Measurements from ENCODE around the gene SIKE1. TPM values are rescaled to one million over a fixed set of nuclear protein-coding genes. Genes with fewer than 3 reads are reported as not detected.

The SIKE1 gene
- total RNA-seq, 4 donors from 2014 or later: 29.7 to 57.4 (median 34.0) TPM

DNA sequence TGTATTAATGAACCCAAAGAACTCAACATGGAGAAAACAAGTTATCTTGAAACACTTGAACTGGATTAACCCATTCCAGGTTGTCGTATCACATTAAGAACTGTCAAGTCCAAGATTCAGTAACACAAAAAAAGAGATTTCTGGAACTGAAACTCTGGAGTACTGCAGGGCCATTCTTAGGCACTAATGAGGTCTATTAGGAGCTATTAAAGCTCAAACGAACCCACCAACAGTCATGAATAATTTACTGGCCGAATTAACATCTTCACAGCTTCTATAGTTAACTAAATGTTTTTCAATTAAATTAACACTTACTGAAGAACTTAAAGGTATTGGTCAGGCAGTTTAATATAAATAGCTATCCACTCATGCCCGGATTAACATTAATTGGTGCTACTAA, 27.3 kb downstream of the SIKE1 start:
- peaks cover 0 to 19% of the 10 kb centered on the region in 2 donors for H3K36me3 ChIP-seq

DNA sequence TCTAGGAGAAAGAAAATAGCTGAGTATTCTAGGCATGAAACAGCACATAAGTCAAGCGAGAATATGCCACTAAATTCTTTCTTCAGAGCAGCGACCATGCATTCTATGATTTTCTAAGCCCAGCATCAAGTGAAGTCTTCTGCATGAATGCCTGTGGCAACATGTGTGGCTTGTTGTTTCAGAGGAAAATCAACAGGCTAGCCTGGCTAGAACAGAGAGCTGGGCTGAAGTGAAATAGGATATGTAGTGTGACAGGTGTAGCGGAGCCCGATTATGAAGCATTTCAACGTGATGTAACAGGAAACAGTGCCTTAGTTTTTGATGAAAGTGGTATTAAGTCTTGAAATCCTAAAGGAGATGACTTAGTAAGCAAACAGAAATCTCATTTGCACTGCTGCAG, 29.7 kb downstream of the SIKE1 start:
- WGBS, 2 donors (ENCODE audit: low coverage in 1 of 2): 50 to 62% methylated on average over 4 to 5 of the region's 5 CpGs

More for the DNA sequence above, 27.3 kb downstream of the SIKE1 start:
- H3K27me3 ChIP-seq: no peaks in the 10 kb centered on the region
- ATAC-seq: no peak
- H3K27ac ChIP-seq: no peak overlapping the region
- peaks cover 29 to 89% (median 37%) of the 10 kb centered on the region in 3 donors for H3K4me1 ChIP-seq
- no peaks in the 10 kb centered on the region for H3K9me3 ChIP-seq
- no peak for TF ChIP-seq POLR2AphosphoS5 (IDR thresholded peaks at IDR 0.05)
- TF ChIP-seq POLR2A (IDR thresholded peaks at IDR 0.05): no peak
- TF ChIP-seq EP300 (IDR thresholded peaks at IDR 0.05): no peak
- TF ChIP-seq, protein P1, sequence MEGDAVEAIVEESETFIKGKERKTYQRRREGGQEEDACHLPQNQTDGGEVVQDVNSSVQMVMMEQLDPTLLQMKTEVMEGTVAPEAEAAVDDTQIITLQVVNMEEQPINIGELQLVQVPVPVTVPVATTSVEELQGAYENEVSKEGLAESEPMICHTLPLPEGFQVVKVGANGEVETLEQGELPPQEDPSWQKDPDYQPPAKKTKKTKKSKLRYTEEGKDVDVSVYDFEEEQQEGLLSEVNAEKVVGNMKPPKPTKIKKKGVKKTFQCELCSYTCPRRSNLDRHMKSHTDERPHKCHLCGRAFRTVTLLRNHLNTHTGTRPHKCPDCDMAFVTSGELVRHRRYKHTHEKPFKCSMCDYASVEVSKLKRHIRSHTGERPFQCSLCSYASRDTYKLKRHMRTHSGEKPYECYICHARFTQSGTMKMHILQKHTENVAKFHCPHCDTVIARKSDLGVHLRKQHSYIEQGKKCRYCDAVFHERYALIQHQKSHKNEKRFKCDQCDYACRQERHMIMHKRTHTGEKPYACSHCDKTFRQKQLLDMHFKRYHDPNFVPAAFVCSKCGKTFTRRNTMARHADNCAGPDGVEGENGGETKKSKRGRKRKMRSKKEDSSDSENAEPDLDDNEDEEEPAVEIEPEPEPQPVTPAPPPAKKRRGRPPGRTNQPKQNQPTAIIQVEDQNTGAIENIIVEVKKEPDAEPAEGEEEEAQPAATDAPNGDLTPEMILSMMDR (IDR thresholded peaks at IDR 0.05): no peak
- WGBS, 2 donors (ENCODE audit: low coverage in 1 of 2): 57 to 60% methylated on average over 4 of the region's 4 CpGs
- no peak overlapping the region for H3K4me3 ChIP-seq

DNA sequence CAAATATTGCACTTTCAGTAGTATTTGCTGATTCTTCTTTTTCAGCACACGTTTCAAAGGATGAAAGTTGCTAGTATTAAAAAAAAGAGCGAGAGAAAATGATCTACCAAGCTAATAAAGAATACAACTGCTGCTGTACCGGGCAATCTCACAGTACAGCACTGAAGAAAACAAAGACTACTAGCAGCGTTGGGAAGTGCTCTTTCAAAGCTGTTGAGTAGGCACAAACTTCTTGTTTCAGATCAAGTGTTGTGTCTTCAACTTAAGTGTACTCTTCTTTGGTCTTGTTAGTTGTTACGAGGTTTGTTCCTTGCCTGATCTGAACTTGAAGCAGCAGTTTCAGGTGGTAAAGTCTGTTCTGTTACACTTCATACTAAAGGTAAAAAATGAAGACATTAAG, 30.6 kb downstream of the SIKE1 start:
- H3K4me1 ChIP-seq: peaks cover 13 to 98% (median 23%) of the 10 kb centered on the region in 3 donors
- WGBS, 2 donors (ENCODE audit: low coverage in 1 of 2): 62 to 63% methylated on average over 4 to 5 of the region's 5 CpGs
- TF ChIP-seq POLR2AphosphoS5 (IDR thresholded peaks at IDR 0.05) (no peak), EP300 (IDR thresholded peaks at IDR 0.05) (no peak), POLR2A (IDR thresholded peaks at IDR 0.05) (no peak)
- TF ChIP-seq, protein P1 (IDR thresholded peaks at IDR 0.05): no peak
- no peaks in the 10 kb centered on the region for H3K9me3 ChIP-seq
- no peaks in the 10 kb centered on the region for H3K27me3 ChIP-seq
- H3K4me3 ChIP-seq: no peak overlapping the region
- peaks cover 0 to 32% of the 10 kb centered on the region in 2 donors for H3K36me3 ChIP-seq
- no peak for ATAC-seq
- no peak overlapping the region for H3K27ac ChIP-seq

More for the DNA sequence above, 29.7 kb downstream of the SIKE1 start:
- Histone ChIP-seq H3K9me3 (no peaks in the 10 kb centered on the region), H3K27me3 (no peaks in the 10 kb centered on the region), H3K27ac (no peak overlapping the region), H3K4me3 (no peak overlapping the region), H3K4me1 (peaks cover 22 to 98% (median 28%) of the 10 kb centered on the region in 3 donors), H3K36me3 (peaks cover 0 to 31% of the 10 kb centered on the region in 2 donors)
- TF ChIP-seq POLR2AphosphoS5 (IDR thresholded peaks at IDR 0.05) (no peak), POLR2A (IDR thresholded peaks at IDR 0.05) (no peak), EP300 (IDR thresholded peaks at IDR 0.05) (no peak)
- TF ChIP-seq, protein P1 (IDR thresholded peaks at IDR 0.05): no peak
- ATAC-seq: no peak

DNA sequence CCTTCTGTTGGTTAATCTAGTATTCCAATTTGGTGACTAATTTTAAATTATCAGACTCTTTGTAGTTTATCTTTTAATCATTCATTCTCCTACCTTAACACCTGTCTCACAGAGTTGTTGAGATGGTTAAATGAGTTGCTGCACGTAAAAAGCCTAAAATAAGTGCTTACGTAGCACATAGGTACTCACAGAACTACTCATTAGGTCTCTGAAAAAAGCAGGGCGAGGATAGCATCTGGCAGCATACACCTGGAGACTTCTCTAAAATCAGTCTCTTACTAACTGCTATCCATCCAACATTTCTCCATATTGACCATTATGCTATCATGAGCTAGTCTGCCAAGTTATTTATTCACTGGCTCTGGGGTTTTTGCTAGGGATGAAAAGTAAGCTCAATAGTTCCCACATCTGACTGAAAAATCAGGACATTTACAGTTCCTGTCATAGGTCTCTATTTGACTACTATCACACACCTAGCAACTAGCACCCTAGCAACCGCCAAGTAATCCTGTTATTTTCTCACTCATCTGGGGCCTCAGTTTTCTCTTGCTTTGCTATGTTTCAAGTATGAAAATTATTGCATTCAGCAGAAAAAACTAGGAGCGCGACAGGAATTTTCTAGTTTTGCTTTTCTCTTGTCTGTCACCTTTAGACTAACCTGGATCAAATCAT, 33.9 kb downstream of the SIKE1 start:
- Histone ChIP-seq H3K9me3 (no peaks in the 10 kb centered on the region), H3K36me3 (peaks cover 0 to 50% of the 10 kb centered on the region in 2 donors), H3K4me3 (no peak overlapping the region), H3K27ac (no peak overlapping the region), H3K4me1 (peaks cover 2 to 96% (median 3%) of the 10 kb centered on the region in 3 donors), H3K27me3 (no peaks in the 10 kb centered on the region)
- WGBS, 2 donors (ENCODE audit: low coverage in 1 of 2): 77 to 86% methylated on average over 6 of the region's 6 CpGs
- ATAC-seq: no peak
- TF ChIP-seq POLR2A (IDR thresholded peaks at IDR 0.05) (no peak), POLR2AphosphoS5 (IDR thresholded peaks at IDR 0.05) (no peak)
- TF ChIP-seq, protein P1 (IDR thresholded peaks at IDR 0.05): no peak

DNA sequence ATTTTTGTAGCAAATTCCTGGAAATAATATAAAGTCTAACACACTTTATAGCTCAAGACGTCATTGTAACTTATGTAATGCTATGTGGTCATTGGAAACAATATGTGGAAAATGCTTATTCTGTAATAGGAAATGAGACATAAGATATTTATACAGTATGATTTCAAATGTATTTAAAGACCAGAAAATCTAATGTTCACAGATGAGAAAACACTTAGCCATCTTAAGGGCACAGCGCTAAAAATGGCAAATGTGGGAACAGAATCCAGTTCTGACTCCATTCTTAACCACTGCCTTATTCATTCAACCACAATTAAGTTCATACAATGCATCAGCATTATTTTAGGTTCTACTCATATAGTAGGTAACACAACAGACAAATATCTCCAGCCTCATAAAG, 35.2 kb downstream of the SIKE1 start:
- WGBS, 2 donors (ENCODE audit: low coverage in 1 of 2): 60 to 75% methylated on average over 2 of the region's 2 CpGs
- peaks cover 0 to 57% of the 10 kb centered on the region in 2 donors for H3K36me3 ChIP-seq
- H3K4me1 ChIP-seq: peaks cover 0 to 87% (median 3%) of the 10 kb centered on the region in 3 donors
- no peak for ATAC-seq
- H3K27ac ChIP-seq: no peak overlapping the region
- no peaks in the 10 kb centered on the region for H3K9me3 ChIP-seq
- no peaks in the 10 kb centered on the region for H3K27me3 ChIP-seq
- TF ChIP-seq, protein P1 (IDR thresholded peaks at IDR 0.05): no peak
- TF ChIP-seq EP300 (IDR thresholded peaks at IDR 0.05) (no peak), POLR2A (IDR thresholded peaks at IDR 0.05) (no peak), POLR2AphosphoS5 (IDR thresholded peaks at IDR 0.05) (no peak)
- H3K4me3 ChIP-seq: no peak overlapping the region

Data from gastroesophageal sphincter (tissue), 4 donors.